ENCODE measurements around the gene ETF1.

Gene ETF1

GRCh38 chr5:138457531-138458275 lies 85.3 kb downstream of the ETF1 start:
- DNase-seq (ENCODE audit: low spot score) = no peak
- TF ChIP-seq, protein P1, sequence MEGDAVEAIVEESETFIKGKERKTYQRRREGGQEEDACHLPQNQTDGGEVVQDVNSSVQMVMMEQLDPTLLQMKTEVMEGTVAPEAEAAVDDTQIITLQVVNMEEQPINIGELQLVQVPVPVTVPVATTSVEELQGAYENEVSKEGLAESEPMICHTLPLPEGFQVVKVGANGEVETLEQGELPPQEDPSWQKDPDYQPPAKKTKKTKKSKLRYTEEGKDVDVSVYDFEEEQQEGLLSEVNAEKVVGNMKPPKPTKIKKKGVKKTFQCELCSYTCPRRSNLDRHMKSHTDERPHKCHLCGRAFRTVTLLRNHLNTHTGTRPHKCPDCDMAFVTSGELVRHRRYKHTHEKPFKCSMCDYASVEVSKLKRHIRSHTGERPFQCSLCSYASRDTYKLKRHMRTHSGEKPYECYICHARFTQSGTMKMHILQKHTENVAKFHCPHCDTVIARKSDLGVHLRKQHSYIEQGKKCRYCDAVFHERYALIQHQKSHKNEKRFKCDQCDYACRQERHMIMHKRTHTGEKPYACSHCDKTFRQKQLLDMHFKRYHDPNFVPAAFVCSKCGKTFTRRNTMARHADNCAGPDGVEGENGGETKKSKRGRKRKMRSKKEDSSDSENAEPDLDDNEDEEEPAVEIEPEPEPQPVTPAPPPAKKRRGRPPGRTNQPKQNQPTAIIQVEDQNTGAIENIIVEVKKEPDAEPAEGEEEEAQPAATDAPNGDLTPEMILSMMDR (IDR thresholded peaks at IDR 0.05; ENCODE audit: extremely low read depth, missing control alignments) = no peak
